ENCODE results near the gene CBX1.

Gene CBX1

DNA sequence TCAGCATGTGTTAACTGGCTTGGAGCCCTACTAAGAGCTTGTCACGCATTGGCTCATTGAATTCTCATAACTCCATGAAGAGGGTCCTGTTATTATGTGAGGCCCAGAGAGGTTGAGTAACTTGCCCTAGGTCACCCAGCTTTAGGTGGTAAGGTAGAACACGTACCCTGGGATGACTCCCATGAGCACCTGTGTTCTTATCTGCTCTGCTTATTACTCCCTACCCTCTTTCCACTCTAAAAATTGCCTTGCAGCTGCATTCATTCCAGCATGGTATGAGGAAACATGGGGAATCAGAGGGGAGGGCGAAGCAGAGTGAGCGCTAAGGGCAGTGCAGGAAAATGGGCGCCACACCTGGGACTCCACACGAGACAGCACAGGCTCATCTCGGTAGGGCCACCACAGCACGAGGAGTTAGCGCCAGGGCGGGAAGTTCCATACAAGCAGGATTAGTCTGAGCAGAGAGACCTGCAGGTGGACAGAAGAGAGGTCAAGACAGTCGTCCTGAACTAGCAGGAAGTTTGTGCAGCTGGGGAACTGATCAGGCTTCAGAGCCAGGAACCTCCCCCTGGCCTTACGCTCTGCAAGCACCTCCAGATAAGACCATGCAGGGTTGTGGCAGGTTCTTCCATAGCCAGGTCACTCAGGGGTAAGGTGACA is 73.8 kb downstream of the CBX1 start:
- TF ChIP-seq CTCF (IDR thresholded peaks at IDR 0.05; ENCODE audit: extremely low read depth, missing control alignments): no peak
- DNase-seq (ENCODE audit: low spot score): no peak

DNA sequence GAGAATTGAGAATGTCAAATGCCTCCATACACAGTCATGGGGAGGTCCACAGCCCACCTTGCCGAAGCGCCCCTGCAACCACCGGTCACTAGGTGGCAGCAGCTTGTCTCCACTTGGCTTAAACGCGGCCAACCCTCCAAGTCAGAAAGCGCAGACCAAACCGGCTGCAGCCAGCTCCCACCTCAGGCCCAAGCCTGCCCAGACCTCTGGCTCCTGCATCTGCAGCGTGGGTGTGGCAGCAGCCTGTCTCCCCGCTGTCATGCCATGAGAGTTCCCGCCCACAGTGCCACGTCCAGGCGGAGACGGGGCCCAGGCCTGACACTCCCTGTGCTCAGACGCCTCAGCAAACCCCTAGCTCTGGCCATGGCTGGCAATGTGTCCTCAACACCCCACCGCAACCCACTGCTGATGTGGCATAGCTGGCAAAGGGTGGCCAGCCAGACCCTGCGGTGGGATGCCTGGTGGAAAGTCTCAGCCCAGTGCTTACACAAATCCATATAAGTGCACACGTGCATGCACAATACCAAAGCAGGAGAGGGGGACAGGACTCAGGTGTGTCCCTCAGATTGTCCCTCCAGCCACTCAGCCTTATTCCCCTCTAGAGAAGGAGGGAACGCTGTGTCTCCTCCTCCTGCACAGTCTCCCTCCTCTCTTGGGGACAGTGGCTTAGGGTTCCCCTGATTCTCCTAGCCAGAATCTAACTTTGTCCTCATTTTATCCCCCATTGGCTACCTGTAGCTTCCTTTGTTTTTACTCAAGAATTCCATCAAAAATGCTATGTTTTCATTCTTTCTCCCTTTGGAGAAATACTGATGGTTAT is 74.6 kb downstream of the CBX1 start:
- TF ChIP-seq CTCF (IDR thresholded peaks at IDR 0.05; ENCODE audit: extremely low read depth, missing control alignments): peak; percentile 82
- DNase-seq (ENCODE audit: low spot score): peak; percentile 86

- no peak for DNase-seq (ENCODE audit: low spot score)
- no peak for TF ChIP-seq CTCF (IDR thresholded peaks at IDR 0.05; ENCODE audit: extremely low read depth, missing control alignments)
Observed at GRCh38 chr17:48025904-48026501, 75.3 kb downstream of the CBX1 start.

DNA sequence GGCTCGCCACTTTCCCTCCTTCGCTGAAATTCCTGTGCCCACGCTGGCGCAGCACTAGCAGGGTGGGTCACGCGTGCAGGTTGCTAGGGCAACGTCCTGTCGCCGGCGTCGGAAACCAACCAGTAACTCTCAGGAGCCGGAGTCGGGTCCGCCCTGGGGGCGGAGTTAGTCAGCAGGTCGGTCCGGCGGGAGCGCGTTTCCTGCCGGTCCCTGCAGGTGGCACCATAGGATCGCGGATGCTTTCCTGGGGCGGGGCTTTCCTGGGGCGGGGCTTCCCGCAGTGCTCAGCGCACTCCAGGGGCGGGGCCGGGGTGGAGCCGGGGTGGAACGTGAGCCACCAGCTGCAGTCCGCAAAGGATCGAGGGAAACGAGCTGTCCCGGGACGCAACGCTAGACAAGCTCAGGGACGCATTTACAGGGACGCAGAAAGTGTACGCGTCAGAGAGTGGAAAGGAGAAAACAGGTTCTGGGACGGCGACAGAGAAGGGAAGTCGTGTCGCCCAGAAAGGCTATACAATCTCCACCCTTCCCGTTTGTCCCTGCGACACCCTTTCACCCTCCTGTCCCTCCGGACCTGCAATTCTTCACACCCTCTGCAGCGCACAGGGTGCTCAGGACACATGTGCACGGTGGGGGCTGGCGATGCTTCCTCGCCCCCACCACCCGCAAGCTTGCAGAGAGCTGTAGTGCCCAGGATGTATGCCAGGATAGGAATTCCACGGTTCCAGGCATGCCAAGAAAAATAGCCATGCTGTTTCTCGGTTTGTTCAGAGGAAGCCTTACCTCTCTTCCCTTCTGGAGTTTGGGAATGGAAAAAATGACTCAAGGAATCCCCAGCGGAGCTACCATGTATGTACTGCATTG is 76.0 kb downstream of the CBX1 start:
- TF ChIP-seq CTCF (IDR thresholded peaks at IDR 0.05; ENCODE audit: extremely low read depth, missing control alignments): peak; percentile 84
- DNase-seq (ENCODE audit: low spot score): peak; percentile 97

DNA sequence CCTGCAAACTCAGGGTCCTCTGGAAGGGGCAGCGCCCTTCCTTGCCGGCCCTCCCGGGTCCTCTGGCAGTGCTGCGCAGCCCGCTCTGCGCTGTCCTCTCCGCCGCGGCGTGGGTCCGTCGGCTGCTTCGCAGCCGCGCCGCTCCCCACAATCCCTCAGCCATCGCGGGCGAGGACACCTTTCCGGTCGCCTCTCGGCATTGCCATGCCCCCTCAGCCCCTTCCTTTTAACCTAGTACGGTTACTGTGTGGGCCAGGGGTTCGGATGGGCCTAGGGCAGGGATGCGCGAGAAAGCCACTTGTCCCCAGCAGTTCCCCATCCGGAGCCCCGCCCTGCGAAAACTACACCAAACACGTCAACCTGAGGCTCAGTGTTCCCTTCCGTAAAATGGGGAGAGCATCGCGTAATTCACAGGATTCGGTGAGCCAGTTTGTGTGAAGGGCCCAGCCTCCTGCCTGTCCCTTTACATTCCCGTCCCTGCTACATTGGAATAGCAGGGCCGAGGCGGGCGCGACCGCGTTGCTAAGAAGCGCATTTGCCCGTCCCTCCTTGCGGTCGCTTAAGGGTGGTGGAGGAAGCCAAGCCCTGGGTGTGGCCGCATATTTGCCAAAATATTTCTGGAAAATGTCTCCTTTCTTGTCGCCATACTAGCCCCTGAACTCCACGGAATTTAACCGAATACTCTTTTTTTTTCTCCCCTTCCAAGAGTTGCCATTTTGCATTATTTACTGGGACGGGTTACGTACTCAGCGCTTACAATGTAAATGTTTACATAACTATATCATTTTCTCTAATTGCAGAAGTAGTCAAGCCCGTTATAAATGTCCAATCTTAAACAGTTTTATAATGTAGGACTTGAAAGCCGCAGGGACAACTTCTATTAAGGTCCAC is 76.9 kb downstream of the CBX1 start:
- TF ChIP-seq CTCF (IDR thresholded peaks at IDR 0.05; ENCODE audit: extremely low read depth, missing control alignments): no peak
- DNase-seq (ENCODE audit: low spot score): peak; percentile 46

- no peak for TF ChIP-seq CTCF (IDR thresholded peaks at IDR 0.05; ENCODE audit: extremely low read depth, missing control alignments)
- DNase-seq (ENCODE audit: low spot score): no peak
Observed at GRCh38 chr17:48023400-48024148, 77.7 kb downstream of the CBX1 start.
